Measurements from ENCODE around the gene HINFP.

Gene HINFP

GRCh38 chr11:119092880-119093842 is 28.2 kb upstream of the HINFP start:
- no peak for TF ChIP-seq EZH2phosphoT487 (IDR thresholded peaks at IDR 0.05; ENCODE audit: borderline replicate concordance)
- TF ChIP-seq CTCF (conservative IDR thresholded peaks at IDR 0.05; ENCODE audit: low read length) = no peak
- H3K36me3 ChIP-seq (ENCODE audit: insufficient read depth, low read length) = peaks cover 38% of the 10 kb centered on the region

GRCh38 chr11:119093942-119094815 is 27.2 kb upstream of the HINFP start:
- Histone ChIP-seq H3K27me3 (ENCODE audit: insufficient read depth, low read length, poor library complexity, severe bottlenecking) (peaks cover 15% of the 10 kb centered on the region), H4K20me1 (ENCODE audit: insufficient read depth, low read length, poor library complexity, severe bottlenecking) (peaks cover 35% of the 10 kb centered on the region), H3F3A (ENCODE audit: low read depth) (peaks cover 17% of the 10 kb centered on the region), H2AFZ (ENCODE audit: low read length) (no peak overlapping the region), H3K36me3 (ENCODE audit: insufficient read depth, low read length) (peaks cover 42% of the 10 kb centered on the region), H3K9ac (ENCODE audit: low read depth, low read length, poor library complexity, severe bottlenecking) (peak overlapping the region; percentile 100), H3K9me2 (replicated peaks; ENCODE audit: low read depth, low read length) (no peaks in the 10 kb centered on the region), H3K4me3 (ENCODE audit: low read length, poor library complexity, severe bottlenecking) (peak overlapping the region; percentile 82), H3K79me2 (ENCODE audit: insufficient read depth, low read length) (peaks cover 86% of the 10 kb centered on the region), H3K4me1 (ENCODE audit: insufficient read depth, low read length, poor library complexity, severe bottlenecking) (peaks cover 43% of the 10 kb centered on the region), H3K4me2 (ENCODE audit: low read depth, low read length, poor library complexity, severe bottlenecking) (peak overlapping the region; percentile 95), H3K9me3 (ENCODE audit: insufficient read depth, low read depth, low read length) (no peaks in the 10 kb centered on the region)
- TF ChIP-seq EZH2phosphoT487 (IDR thresholded peaks at IDR 0.05; ENCODE audit: borderline replicate concordance) (no peak), CTCF (conservative IDR thresholded peaks at IDR 0.05; ENCODE audit: low read length) (no peak)

More at GRCh38 chr11:119092880-119093842, 28.2 kb upstream of the HINFP start:
- H3K9me2 ChIP-seq (replicated peaks; ENCODE audit: low read depth, low read length) = no peaks in the 10 kb centered on the region
- peak overlapping the region; percentile 95 for H3K4me2 ChIP-seq (ENCODE audit: low read depth, low read length, poor library complexity, severe bottlenecking)
- H4K20me1 ChIP-seq (ENCODE audit: insufficient read depth, low read length, poor library complexity, severe bottlenecking) = peaks cover 35% of the 10 kb centered on the region
- peaks cover 17% of the 10 kb centered on the region for H3F3A ChIP-seq (ENCODE audit: low read depth)
- no peak overlapping the region for H2AFZ ChIP-seq (ENCODE audit: low read length)
- H3K4me3 ChIP-seq (ENCODE audit: low read length, poor library complexity, severe bottlenecking) = peak overlapping the region; percentile 82
- no peaks in the 10 kb centered on the region for H3K9me3 ChIP-seq (ENCODE audit: insufficient read depth, low read depth, low read length)
- peaks cover 15% of the 10 kb centered on the region for H3K27me3 ChIP-seq (ENCODE audit: insufficient read depth, low read length, poor library complexity, severe bottlenecking)
- H3K4me1 ChIP-seq (ENCODE audit: insufficient read depth, low read length, poor library complexity, severe bottlenecking) = peaks cover 48% of the 10 kb centered on the region
- H3K9ac ChIP-seq (ENCODE audit: low read depth, low read length, poor library complexity, severe bottlenecking) = peak overlapping the region; percentile 100
- H3K79me2 ChIP-seq (ENCODE audit: insufficient read depth, low read length) = peaks cover 89% of the 10 kb centered on the region

GRCh38 chr11:119094816-119095065 is 26.6 kb upstream of the HINFP start:
- Histone ChIP-seq H3K9me3 (ENCODE audit: insufficient read depth, low read depth, low read length) (no peaks in the 10 kb centered on the region), H3K9me2 (replicated peaks; ENCODE audit: low read depth, low read length) (no peaks in the 10 kb centered on the region), H3K9ac (ENCODE audit: low read depth, low read length, poor library complexity, severe bottlenecking) (peak overlapping the region; percentile 100), H3K4me3 (ENCODE audit: low read length, poor library complexity, severe bottlenecking) (peak overlapping the region; percentile 82), H3K4me1 (ENCODE audit: insufficient read depth, low read length, poor library complexity, severe bottlenecking) (peaks cover 39% of the 10 kb centered on the region), H3K27me3 (ENCODE audit: insufficient read depth, low read length, poor library complexity, severe bottlenecking) (peaks cover 15% of the 10 kb centered on the region), H3K4me2 (ENCODE audit: low read depth, low read length, poor library complexity, severe bottlenecking) (peak overlapping the region; percentile 95), H2AFZ (ENCODE audit: low read length) (no peak overlapping the region), H4K20me1 (ENCODE audit: insufficient read depth, low read length, poor library complexity, severe bottlenecking) (peaks cover 35% of the 10 kb centered on the region), H3F3A (ENCODE audit: low read depth) (peaks cover 14% of the 10 kb centered on the region), H3K36me3 (ENCODE audit: insufficient read depth, low read length) (peaks cover 42% of the 10 kb centered on the region), H3K79me2 (ENCODE audit: insufficient read depth, low read length) (peaks cover 88% of the 10 kb centered on the region)
- TF ChIP-seq CTCF (conservative IDR thresholded peaks at IDR 0.05; ENCODE audit: low read length) (peak; percentile 57), EZH2phosphoT487 (IDR thresholded peaks at IDR 0.05; ENCODE audit: borderline replicate concordance) (no peak)
